ENCODE data around the gene GPC6. TPM values are rescaled to one million over a fixed set of nuclear protein-coding genes. Genes with fewer than 3 reads are reported as not detected.
A peak's percentile ranks its signal among the peaks of the same experiment; 100 is the strongest.

The GPC6 gene
- 1.5 TPM for polyA plus RNA-seq (2013)

GRCh38 chr13:93226623-93227279, at the start of gene GPC6:
Gene GPC6 (plus strand): TSS chr13:93226807.
- Histone ChIP-seq H3K27ac (ENCODE audit: insufficient read depth in 1 of 2, low read depth in 1 of 2, low read length in 2 of 2, poor library complexity in 1 of 2, severe bottlenecking in 2 of 2) (no peak within 1 kb of the TSS), H3K4me1 (ENCODE audit: control extremely low read depth in 1 of 4, control insufficient read depth in 4 of 4, insufficient read depth in 4 of 4, low read length in 3 of 4) (peaks cover 4 to 31% (median 21%) of the 10 kb centered on the region in 4 experiments), H3K36me3 (ENCODE audit: control insufficient read depth in 4 of 4, insufficient read depth in 4 of 4, low read length in 3 of 4) (no peaks in the 10 kb centered on the region), H3K4me3 (ENCODE audit: control insufficient read depth in 1 of 7, extremely low read depth in 1 of 7, insufficient read depth in 4 of 7, low read depth in 2 of 7, low read length in 6 of 7) (peak within 1 kb of the TSS; percentile 34 to 82 (median 71)), H3K9me3 (ENCODE audit: control extremely low read depth in 1 of 5, control insufficient read depth in 4 of 5, insufficient read depth in 2 of 5, low read depth in 1 of 5, low read length in 4 of 5) (no peaks in the 10 kb centered on the region), H3K27me3 (replicated peaks in 2 of 5; ENCODE audit: control insufficient read depth in 4 of 5, insufficient read depth in 5 of 5, low read length in 4 of 5) (peaks cover 7 to 50% (median 20%) of the 10 kb centered on the region in 5 experiments)
- peak; percentile 58 to 79 (median 77) for DNase-seq
- CTCF ChIA-PET, result interaction anchor here (1.1 kb wide), 2 partner anchors 9 to 11 kb away, joined by 3 to 4 read pairs; no protein-coding TSS in a partner anchor
- POLR2A ChIA-PET, result no interaction called here
- WGBS (ENCODE audit: insufficient coverage), result 0% methylated on average over 28 of the region's 31 CpGs

GRCh38 chr13:93180356-93180969, 46.1 kb upstream of the GPC6 start:
- no peaks in the 10 kb centered on the region for H3K36me3 ChIP-seq (ENCODE audit: control insufficient read depth in 4 of 4, insufficient read depth in 4 of 4, low read length in 3 of 4)
- ChIA-PET POLR2A (no interaction called here), CTCF (no interaction called here)
- H3K4me1 ChIP-seq (ENCODE audit: control extremely low read depth in 1 of 4, control insufficient read depth in 4 of 4, insufficient read depth in 4 of 4, low read length in 3 of 4), result no peaks in the 10 kb centered on the region
- H3K27ac ChIP-seq (ENCODE audit: insufficient read depth in 1 of 2, low read depth in 1 of 2, low read length in 2 of 2, poor library complexity in 1 of 2, severe bottlenecking in 2 of 2), result no peak overlapping the region
- no peaks in the 10 kb centered on the region for H3K9me3 ChIP-seq (ENCODE audit: control extremely low read depth in 1 of 5, control insufficient read depth in 4 of 5, insufficient read depth in 2 of 5, low read depth in 1 of 5, low read length in 4 of 5)
- no peak overlapping the region for H3K4me3 ChIP-seq (ENCODE audit: control insufficient read depth in 1 of 7, extremely low read depth in 1 of 7, insufficient read depth in 4 of 7, low read depth in 2 of 7, low read length in 6 of 7)
- 50% methylated on average over 2 of the region's 2 CpGs for WGBS (ENCODE audit: insufficient coverage)
- no peak for DNase-seq
- no peaks in the 10 kb centered on the region for H3K27me3 ChIP-seq (replicated peaks in 2 of 5; ENCODE audit: control insufficient read depth in 4 of 5, insufficient read depth in 5 of 5, low read length in 4 of 5)

- ChIA-PET CTCF (no interaction called here), POLR2A (no interaction called here)
- DNase-seq, result no peak
- WGBS (ENCODE audit: insufficient coverage), result no CpG with 5 or more reads among the region's 3 CpGs
- Histone ChIP-seq H3K36me3 (ENCODE audit: control insufficient read depth in 4 of 4, insufficient read depth in 4 of 4, low read length in 3 of 4) (no peaks in the 10 kb centered on the region), H3K4me3 (ENCODE audit: control insufficient read depth in 1 of 7, extremely low read depth in 1 of 7, insufficient read depth in 4 of 7, low read depth in 2 of 7, low read length in 6 of 7) (no peak overlapping the region), H3K9me3 (ENCODE audit: control extremely low read depth in 1 of 5, control insufficient read depth in 4 of 5, insufficient read depth in 2 of 5, low read depth in 1 of 5, low read length in 4 of 5) (peaks cover 0 to 2% (median 0%) of the 10 kb centered on the region in 5 experiments), H3K4me1 (ENCODE audit: control extremely low read depth in 1 of 4, control insufficient read depth in 4 of 4, insufficient read depth in 4 of 4, low read length in 3 of 4) (no peaks in the 10 kb centered on the region), H3K27me3 (replicated peaks in 2 of 5; ENCODE audit: control insufficient read depth in 4 of 5, insufficient read depth in 5 of 5, low read length in 4 of 5) (no peaks in the 10 kb centered on the region), H3K27ac (ENCODE audit: insufficient read depth in 1 of 2, low read depth in 1 of 2, low read length in 2 of 2, poor library complexity in 1 of 2, severe bottlenecking in 2 of 2) (no peak overlapping the region)
These were observed 44.2 kb upstream of the GPC6 start for GRCh38 chr13:93182406-93182805.

GRCh38 chr13:93183302-93183701, 43.3 kb upstream of the GPC6 start:
- no peak for DNase-seq
- H3K4me1 ChIP-seq (ENCODE audit: control extremely low read depth in 1 of 4, control insufficient read depth in 4 of 4, insufficient read depth in 4 of 4, low read length in 3 of 4), result no peaks in the 10 kb centered on the region
- CTCF ChIA-PET, result no interaction called here
- no peak overlapping the region for H3K27ac ChIP-seq (ENCODE audit: insufficient read depth in 1 of 2, low read depth in 1 of 2, low read length in 2 of 2, poor library complexity in 1 of 2, severe bottlenecking in 2 of 2)
- H3K27me3 ChIP-seq (replicated peaks in 2 of 5; ENCODE audit: control insufficient read depth in 4 of 5, insufficient read depth in 5 of 5, low read length in 4 of 5), result no peaks in the 10 kb centered on the region
- POLR2A ChIA-PET, result no interaction called here
- WGBS (ENCODE audit: insufficient coverage), result no CpG with 5 or more reads among the region's 1 CpG
- H3K36me3 ChIP-seq (ENCODE audit: control insufficient read depth in 4 of 4, insufficient read depth in 4 of 4, low read length in 3 of 4), result no peaks in the 10 kb centered on the region
- peaks cover 0 to 2% (median 0%) of the 10 kb centered on the region in 5 experiments for H3K9me3 ChIP-seq (ENCODE audit: control extremely low read depth in 1 of 5, control insufficient read depth in 4 of 5, insufficient read depth in 2 of 5, low read depth in 1 of 5, low read length in 4 of 5)
- no peak overlapping the region for H3K4me3 ChIP-seq (ENCODE audit: control insufficient read depth in 1 of 7, extremely low read depth in 1 of 7, insufficient read depth in 4 of 7, low read depth in 2 of 7, low read length in 6 of 7)

- WGBS (ENCODE audit: insufficient coverage), result no CpG with 5 or more reads among the region's 2 CpGs
- Histone ChIP-seq H3K4me1 (ENCODE audit: control extremely low read depth in 1 of 4, control insufficient read depth in 4 of 4, insufficient read depth in 4 of 4, low read length in 3 of 4) (no peaks in the 10 kb centered on the region), H3K27me3 (replicated peaks in 2 of 5; ENCODE audit: control insufficient read depth in 4 of 5, insufficient read depth in 5 of 5, low read length in 4 of 5) (no peaks in the 10 kb centered on the region), H3K9me3 (ENCODE audit: control extremely low read depth in 1 of 5, control insufficient read depth in 4 of 5, insufficient read depth in 2 of 5, low read depth in 1 of 5, low read length in 4 of 5) (peaks cover 0 to 6% (median 0%) of the 10 kb centered on the region in 5 experiments), H3K36me3 (ENCODE audit: control insufficient read depth in 4 of 4, insufficient read depth in 4 of 4, low read length in 3 of 4) (no peaks in the 10 kb centered on the region), H3K27ac (ENCODE audit: insufficient read depth in 1 of 2, low read depth in 1 of 2, low read length in 2 of 2, poor library complexity in 1 of 2, severe bottlenecking in 2 of 2) (no peak overlapping the region), H3K4me3 (ENCODE audit: control insufficient read depth in 1 of 7, extremely low read depth in 1 of 7, insufficient read depth in 4 of 7, low read depth in 2 of 7, low read length in 6 of 7) (no peak overlapping the region)
- ChIA-PET CTCF (no interaction called here), POLR2A (no interaction called here)
- no peak for DNase-seq
These were observed 36.6 kb upstream of the GPC6 start for GRCh38 chr13:93190006-93190405.

GRCh38 chr13:93193682-93194081, 32.9 kb upstream of the GPC6 start:
- Histone ChIP-seq H3K27ac (ENCODE audit: insufficient read depth in 1 of 2, low read depth in 1 of 2, low read length in 2 of 2, poor library complexity in 1 of 2, severe bottlenecking in 2 of 2) (no peak overlapping the region), H3K27me3 (replicated peaks in 2 of 5; ENCODE audit: control insufficient read depth in 4 of 5, insufficient read depth in 5 of 5, low read length in 4 of 5) (no peaks in the 10 kb centered on the region), H3K4me3 (ENCODE audit: control insufficient read depth in 1 of 7, extremely low read depth in 1 of 7, insufficient read depth in 4 of 7, low read depth in 2 of 7, low read length in 6 of 7) (no peak overlapping the region), H3K4me1 (ENCODE audit: control extremely low read depth in 1 of 4, control insufficient read depth in 4 of 4, insufficient read depth in 4 of 4, low read length in 3 of 4) (no peaks in the 10 kb centered on the region), H3K36me3 (ENCODE audit: control insufficient read depth in 4 of 4, insufficient read depth in 4 of 4, low read length in 3 of 4) (no peaks in the 10 kb centered on the region), H3K9me3 (ENCODE audit: control extremely low read depth in 1 of 5, control insufficient read depth in 4 of 5, insufficient read depth in 2 of 5, low read depth in 1 of 5, low read length in 4 of 5) (peaks cover 0 to 6% (median 0%) of the 10 kb centered on the region in 5 experiments)
- CTCF ChIA-PET, result no interaction called here
- POLR2A ChIA-PET, result no interaction called here
- 93% methylated on average over 3 of the region's 4 CpGs for WGBS (ENCODE audit: insufficient coverage)
- no peak for DNase-seq

GRCh38 chr13:93199856-93200255, 26.8 kb upstream of the GPC6 start:
- WGBS (ENCODE audit: insufficient coverage), result 100% methylated on average over 1 of the region's 1 CpG
- no peak overlapping the region for H3K27ac ChIP-seq (ENCODE audit: insufficient read depth in 1 of 2, low read depth in 1 of 2, low read length in 2 of 2, poor library complexity in 1 of 2, severe bottlenecking in 2 of 2)
- H3K4me1 ChIP-seq (ENCODE audit: control extremely low read depth in 1 of 4, control insufficient read depth in 4 of 4, insufficient read depth in 4 of 4, low read length in 3 of 4), result no peaks in the 10 kb centered on the region
- H3K9me3 ChIP-seq (ENCODE audit: control extremely low read depth in 1 of 5, control insufficient read depth in 4 of 5, insufficient read depth in 2 of 5, low read depth in 1 of 5, low read length in 4 of 5), result no peaks in the 10 kb centered on the region
- no peak for DNase-seq
- no peak overlapping the region for H3K4me3 ChIP-seq (ENCODE audit: control insufficient read depth in 1 of 7, extremely low read depth in 1 of 7, insufficient read depth in 4 of 7, low read depth in 2 of 7, low read length in 6 of 7)
- POLR2A ChIA-PET, result no interaction called here
- CTCF ChIA-PET, result no interaction called here
- H3K36me3 ChIP-seq (ENCODE audit: control insufficient read depth in 4 of 4, insufficient read depth in 4 of 4, low read length in 3 of 4), result no peaks in the 10 kb centered on the region
- no peaks in the 10 kb centered on the region for H3K27me3 ChIP-seq (replicated peaks in 2 of 5; ENCODE audit: control insufficient read depth in 4 of 5, insufficient read depth in 5 of 5, low read length in 4 of 5)

All from common myeloid progenitor, CD34-positive (primary cell).